Ascending aorta (tissue), 2 donors: ENCODE results near the gene SMS. TPM values are rescaled to one million over a fixed set of nuclear protein-coding genes. Genes with fewer than 3 reads are reported as not detected.

ENCODE experiments used
- DNase-seq, 2 donors: peaks; one replicate each; pipeline ENCODE4 v3.0.0-alpha.2; 2019; ENCODE audit warnings: low spot score in 2 of 2
- H3K27ac ChIP-seq, 2 donors: fragments of 200-600 bp; sonication (generic); one replicate each; pipeline ENCODE4 v1.5.1; 2016 to 2017; ENCODE audit warnings: mild to moderate bottlenecking in 1 of 2
- H3K27me3 ChIP-seq: fragments of 200-600 bp; sonication (generic); one replicate; pipeline ENCODE4 v1.5.1; 2017
- H3K36me3 ChIP-seq, 2 donors: fragments of 200-600 bp; sonication (generic); one replicate each; pipeline ENCODE4 v1.5.1; 2016
- H3K4me1 ChIP-seq, 2 donors: fragments of 200-600 bp; sonication (generic); one replicate each; pipeline ENCODE4 v1.5.1; 2016 to 2017; ENCODE audit warnings: mild to moderate bottlenecking in 1 of 2
- H3K4me3 ChIP-seq, 2 donors: fragments of 200-600 bp; sonication (generic); one replicate each; pipeline ENCODE4 v1.5.1; 2016 to 2017; ENCODE audit warnings: mild to moderate bottlenecking in 1 of 2
- H3K9me3 ChIP-seq, 2 donors: fragments of 200-600 bp; sonication (generic); one replicate each; pipeline ENCODE4 v1.5.1; 2016
- CTCF ChIP-seq, 3 experiments: fragments of 200-600 bp in 2 of 3; fragments of 450-650 bp in 1 of 3; sonication (generic) in 2 of 3; IDR thresholded peaks; one replicate each; pipeline ENCODE4 v1.5.1; 2016 to 2019; ENCODE audit warnings: antibody characterized with exemption in 3 of 3, mild to moderate bottlenecking in 1 of 3, moderate library complexity in 1 of 3
- intact Hi-C: fragments of 100-400 bp; cut with DNase I; formaldehyde crosslinking; loops from one replicate; pipeline ENCODE4 v1.15.1; 2023
- total RNA-seq: library from RNA; depleted of rRNA; stranded (reverse); fragments of >200 nt; gene quantifications from one replicate; pipeline ENCODE4 v1.1.0, GENCODE V29; 2016

SMS gene
- total RNA-seq, 1 donor from 2014 or later: 35.1 TPM

- Histone ChIP-seq H3K27me3 (no peaks in the 10 kb centered on the region), H3K4me1 (peaks cover 0 to 7% of the 10 kb centered on the region in 2 donors), H3K36me3 (no peaks in the 10 kb centered on the region), H3K4me3 (no peak overlapping the region), H3K9me3 (no peaks in the 10 kb centered on the region), H3K27ac (peak overlapping the region; percentile 58 to 79)
- DNase-seq: peak in 1 of 2 donors; percentile 81
- intact Hi-C loops: loop anchor here (1.0 kb wide), 1 partner anchor 8 kb away; the partner anchor contains the start of gene SMS
- no peak for TF ChIP-seq CTCF (IDR thresholded peaks at IDR 0.05)
These were observed 8.1 kb upstream of the SMS start for GRCh38 chrX:21932292-21933002.

GRCh38 chrX:21933077-21933476 lies 7.4 kb upstream of the SMS start:
- Histone ChIP-seq H3K36me3 (no peaks in the 10 kb centered on the region), H3K9me3 (no peaks in the 10 kb centered on the region), H3K4me3 (no peak overlapping the region), H3K27ac (peak overlapping the region; percentile 58 to 79), H3K4me1 (peaks cover 0 to 7% of the 10 kb centered on the region in 2 donors), H3K27me3 (no peaks in the 10 kb centered on the region)
- no peak for DNase-seq
- TF ChIP-seq CTCF (IDR thresholded peaks at IDR 0.05): no peak
- intact Hi-C loops: no loop called here

GRCh38 chrX:21934414-21934813 lies 6.1 kb upstream of the SMS start:
- Histone ChIP-seq H3K9me3 (no peaks in the 10 kb centered on the region), H3K36me3 (no peaks in the 10 kb centered on the region), H3K27ac (no peak overlapping the region), H3K4me1 (peaks cover 0 to 7% of the 10 kb centered on the region in 2 donors), H3K27me3 (no peaks in the 10 kb centered on the region), H3K4me3 (no peak overlapping the region)
- TF ChIP-seq CTCF (IDR thresholded peaks at IDR 0.05): no peak
- intact Hi-C loops: no loop called here
- no peak for DNase-seq

GRCh38 chrX:21939906-21940305 lies 603 bp upstream of the SMS start:
- peak overlapping the region; percentile 68 to 82 for H3K4me3 ChIP-seq
- no peaks in the 10 kb centered on the region for H3K27me3 ChIP-seq
- no peaks in the 10 kb centered on the region for H3K9me3 ChIP-seq
- intact Hi-C loops: loop anchor here (1.0 to 5.0 kb wide), 2 partner anchors 8 to 37 kb away; no protein-coding TSS in a partner anchor
- TF ChIP-seq CTCF (IDR thresholded peaks at IDR 0.05): no peak
- no peaks in the 10 kb centered on the region for H3K36me3 ChIP-seq
- H3K27ac ChIP-seq: peak overlapping the region; percentile 76 to 82
- peaks cover 0 to 5% of the 10 kb centered on the region in 2 donors for H3K4me1 ChIP-seq
- DNase-seq: no peak

GRCh38 chrX:21943460-21944135 lies 3.1 kb downstream of the SMS start:
- H3K4me1 ChIP-seq: peaks cover 0 to 11% of the 10 kb centered on the region in 2 donors
- no peaks in the 10 kb centered on the region for H3K27me3 ChIP-seq
- no peaks in the 10 kb centered on the region for H3K9me3 ChIP-seq
- H3K4me3 ChIP-seq: peak overlapping the region in 1 of 2 donors; percentile 42
- peak overlapping the region; percentile 70 to 82 for H3K27ac ChIP-seq
- no peak for DNase-seq
- intact Hi-C loops: loop anchor here (5.0 kb wide), 1 partner anchor 34 kb away; no protein-coding TSS in a partner anchor
- no peaks in the 10 kb centered on the region for H3K36me3 ChIP-seq
- no peak for TF ChIP-seq CTCF (IDR thresholded peaks at IDR 0.05)
